Hepatocyte (in vitro differentiated cells): ENCODE results near the gene PADI3. TPM values are rescaled to one million over a fixed set of nuclear protein-coding genes. Genes with fewer than 3 reads are reported as not detected.

Source experiments
- DNase-seq: peaks from one replicate; pipeline ENCODE4 v3.0.0-alpha.2; 2016; ENCODE audit warnings: low spot score
- H2AFZ ChIP-seq: fragments of 200-600 bp; sonication (generic); 2 replicates; pipeline ENCODE4 v1.6.0; 2016; ENCODE audit warnings: antibody characterized with exemption, mild to moderate bottlenecking
- H3K27ac ChIP-seq: fragments of 200-600 bp; sonication (generic); 2 replicates; pipeline ENCODE4 v1.5.1; 2016; ENCODE audit warnings: mild to moderate bottlenecking
- H3K27me3 ChIP-seq: fragments of 200-600 bp; sonication (generic); 2 replicates; pipeline ENCODE4 v1.6.1; 2016
- H3K36me3 ChIP-seq: fragments of 200-600 bp; sonication (generic); replicated peaks from 2 replicates; pipeline ENCODE4 v1.5.1; 2016; ENCODE audit warnings: low read depth; ENCODE audit not compliant: insufficient read depth
- H3K4me1 ChIP-seq: fragments of 200-600 bp; sonication (generic); 2 replicates; pipeline ENCODE4 v1.5.1; 2016; ENCODE audit warnings: mild to moderate bottlenecking, moderate library complexity; ENCODE audit not compliant: insufficient read depth
- H3K4me2 ChIP-seq: fragments of 200-600 bp; sonication (generic); 2 replicates; pipeline ENCODE4 v1.6.0; 2016
- H3K4me3 ChIP-seq: fragments of 200-600 bp; sonication (generic); 2 replicates; pipeline ENCODE4 v1.5.1; 2016; ENCODE audit warnings: mild to moderate bottlenecking
- H3K79me2 ChIP-seq: fragments of 200-600 bp; sonication (generic); 2 replicates; pipeline ENCODE4 v1.6.0; 2017; ENCODE audit warnings: mild to moderate bottlenecking
- H3K9me2 ChIP-seq: fragments of 200-600 bp; sonication (generic); replicated peaks from 2 replicates; pipeline ENCODE4 v1.6.0; 2017; ENCODE audit warnings: mild to moderate bottlenecking; ENCODE audit not compliant: insufficient read depth
- H3K9me3 ChIP-seq: fragments of 200-600 bp; sonication (generic); 2 replicates; pipeline ENCODE4 v1.5.1; 2016; ENCODE audit warnings: low read depth, mild to moderate bottlenecking
- H4K20me1 ChIP-seq: fragments of 200-600 bp; sonication (generic); 2 replicates; pipeline ENCODE4 v1.6.0; 2016; ENCODE audit warnings: mild to moderate bottlenecking; ENCODE audit not compliant: insufficient read depth, poor library complexity, severe bottlenecking
- EZH2 ChIP-seq: fragments of 200-600 bp; sonication (generic); IDR thresholded peaks from 2 replicates; pipeline ENCODE4 v1.6.1; 2016; ENCODE audit warnings: antibody characterized with exemption, mild to moderate bottlenecking, borderline replicate concordance
- EZH2phosphoT487 ChIP-seq: fragments of 200-600 bp; sonication (generic); IDR thresholded peaks from one replicate; pipeline ENCODE4 v1.6.1; 2018; ENCODE audit warnings: antibody characterized with exemption, mild to moderate bottlenecking, low read depth, moderate library complexity; ENCODE audit not compliant: unreplicated experiment, severe bottlenecking
- WGBS: methylation state at CpG from one replicate; pipeline ENCODE4 v1.1.6; 2016; ENCODE audit warnings: low lambda C conversion rate; ENCODE audit errors: missing lambda C conversion rate; 5-methylcytosine and 5-hydroxymethylcytosine counted together
- microRNA-seq: library from miRNA; unstranded; fragments of <30 nt; microRNA quantifications from one replicate; pipeline ENCODE4, GENCODE V29; 2017
- polyA plus RNA-seq: library from polyadenylated mRNA; unstranded; fragments of >200 nt; fragmentation: Nextera tagmentation; extraction: Ambion mirVana; gene quantifications from 2 replicates; pipeline ENCODE4 v1.2.1, GENCODE V29; 2016
- small RNA-seq: library from RNA; depleted of rRNA; stranded (forward); fragments of <200 nt; gene quantifications from one replicate; pipeline ENCODE3, GENCODE V24; 2014
- total RNA-seq: library from RNA; depleted of rRNA; stranded (reverse); fragments of >200 nt; gene quantifications from 2 replicates; pipeline ENCODE4 v1.2.3, GENCODE V29; 2014
- TF ChIP-seq, protein P1 (sequence below): fragments of 200-600 bp; sonication (generic); IDR thresholded peaks from 2 replicates; pipeline ENCODE4 v1.5.1; 2016; ENCODE audit warnings: antibody characterized with exemption, mild to moderate bottlenecking; ENCODE audit not compliant: poor library complexity

PADI3 gene
- total and polyA plus RNA-seq, 2 experiments from 2014 or later, result not detected

DNA sequence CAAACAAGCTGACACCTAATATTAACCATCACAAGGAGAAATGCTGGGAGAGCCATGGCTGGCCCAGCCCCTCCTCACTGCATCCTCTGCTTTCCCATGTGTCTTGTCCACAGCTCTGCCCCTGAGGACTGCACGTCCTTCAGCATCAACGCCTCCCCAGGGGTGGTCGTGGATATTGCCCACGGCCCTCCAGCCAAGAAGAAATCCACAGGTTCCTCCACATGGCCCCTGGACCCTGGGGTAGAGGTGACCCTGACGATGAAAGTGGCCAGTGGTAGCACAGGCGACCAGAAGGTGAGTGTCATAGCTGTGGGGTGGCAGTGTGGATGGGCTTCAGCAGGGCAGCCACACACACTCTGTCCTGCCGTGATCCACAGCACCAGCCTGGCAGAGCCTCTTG, 82.0 kb downstream of the PADI3 start:
- no peak for DNase-seq
- no peak overlapping the region for H3K27ac ChIP-seq
- no peaks in the 10 kb centered on the region for H4K20me1 ChIP-seq
- H3K4me3 ChIP-seq, result no peak overlapping the region
- no peaks in the 10 kb centered on the region for H3K79me2 ChIP-seq
- H2AFZ ChIP-seq, result no peak overlapping the region
- no peak overlapping the region for H3K4me2 ChIP-seq
- no peaks in the 10 kb centered on the region for H3K4me1 ChIP-seq
- WGBS, result 84% methylated on average over 7 of the region's 7 CpGs
- H3K36me3 ChIP-seq, result no peaks in the 10 kb centered on the region
- no peaks in the 10 kb centered on the region for H3K9me2 ChIP-seq
- no peaks in the 10 kb centered on the region for H3K9me3 ChIP-seq
- no peaks in the 10 kb centered on the region for H3K27me3 ChIP-seq
- TF ChIP-seq EZH2 (no peak), EZH2phosphoT487 (no peak)
- TF ChIP-seq, protein P1, sequence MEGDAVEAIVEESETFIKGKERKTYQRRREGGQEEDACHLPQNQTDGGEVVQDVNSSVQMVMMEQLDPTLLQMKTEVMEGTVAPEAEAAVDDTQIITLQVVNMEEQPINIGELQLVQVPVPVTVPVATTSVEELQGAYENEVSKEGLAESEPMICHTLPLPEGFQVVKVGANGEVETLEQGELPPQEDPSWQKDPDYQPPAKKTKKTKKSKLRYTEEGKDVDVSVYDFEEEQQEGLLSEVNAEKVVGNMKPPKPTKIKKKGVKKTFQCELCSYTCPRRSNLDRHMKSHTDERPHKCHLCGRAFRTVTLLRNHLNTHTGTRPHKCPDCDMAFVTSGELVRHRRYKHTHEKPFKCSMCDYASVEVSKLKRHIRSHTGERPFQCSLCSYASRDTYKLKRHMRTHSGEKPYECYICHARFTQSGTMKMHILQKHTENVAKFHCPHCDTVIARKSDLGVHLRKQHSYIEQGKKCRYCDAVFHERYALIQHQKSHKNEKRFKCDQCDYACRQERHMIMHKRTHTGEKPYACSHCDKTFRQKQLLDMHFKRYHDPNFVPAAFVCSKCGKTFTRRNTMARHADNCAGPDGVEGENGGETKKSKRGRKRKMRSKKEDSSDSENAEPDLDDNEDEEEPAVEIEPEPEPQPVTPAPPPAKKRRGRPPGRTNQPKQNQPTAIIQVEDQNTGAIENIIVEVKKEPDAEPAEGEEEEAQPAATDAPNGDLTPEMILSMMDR, result no peak

DNA sequence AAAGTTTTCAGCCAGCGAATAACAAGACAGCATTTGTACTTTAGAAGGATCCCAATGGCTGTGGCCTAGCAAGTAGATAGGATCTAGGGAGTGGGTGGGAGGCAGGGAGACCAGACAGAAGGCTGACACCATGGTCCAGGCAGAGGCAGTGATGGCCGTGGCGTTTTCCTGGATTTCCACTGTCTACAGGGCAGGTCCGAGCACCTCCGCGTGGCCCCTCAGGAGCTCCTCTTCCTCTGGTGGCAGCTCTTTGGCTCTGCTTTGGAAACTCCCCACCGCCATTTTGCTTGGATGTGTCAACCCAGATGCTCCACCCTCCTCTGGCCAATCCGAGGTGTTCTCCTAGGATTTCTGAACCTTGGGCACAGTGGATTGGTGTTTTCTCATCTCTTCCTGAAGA, 84.2 kb downstream of the PADI3 start:
- H3K9me3 ChIP-seq, result no peaks in the 10 kb centered on the region
- no peak overlapping the region for H3K27ac ChIP-seq
- H3K9me2 ChIP-seq, result no peaks in the 10 kb centered on the region
- H4K20me1 ChIP-seq, result no peaks in the 10 kb centered on the region
- no peak overlapping the region for H3K4me2 ChIP-seq
- WGBS, result 90% methylated on average over 8 of the region's 8 CpGs
- H3K27me3 ChIP-seq, result no peaks in the 10 kb centered on the region
- no peak for DNase-seq
- H3K4me3 ChIP-seq, result no peak overlapping the region
- no peaks in the 10 kb centered on the region for H3K36me3 ChIP-seq
- H2AFZ ChIP-seq, result no peak overlapping the region
- H3K4me1 ChIP-seq, result no peaks in the 10 kb centered on the region
- H3K79me2 ChIP-seq, result no peaks in the 10 kb centered on the region
- TF ChIP-seq EZH2, result no peak
- no peak for TF ChIP-seq EZH2phosphoT487
- TF ChIP-seq, protein P1, result no peak

Small RNA genes within 50 kb of the gene (microRNA-seq; reads per million reads assigned to microRNA genes)
- gene MIR3972, result not detected

Small RNA genes within 50 kb of the gene (small RNA-seq; reads per million reads assigned to genes)
- gene MIR3972, result not detected

Other genes starting within 250 kb of the PADI3 start
- 20.7 and 30.0 TPM in 2 replicates for gene ATP13A2, start 237.2 kb upstream of the PADI3 start, total RNA-seq
- gene ATP13A2, start 237.2 kb upstream of the PADI3 start, polyA plus RNA-seq, result 52.3 and 53.4 TPM in 2 replicates
- 175 and 181 TPM in 2 replicates for gene SDHB, start 195.1 kb upstream of the PADI3 start, total RNA-seq
- 105 and 144 TPM in 2 replicates for gene SDHB, start 195.1 kb upstream of the PADI3 start, polyA plus RNA-seq
- 11.3 and 11.7 TPM in 2 replicates for gene PADI2, start 129.6 kb upstream of the PADI3 start, total RNA-seq
- gene PADI2, start 129.6 kb upstream of the PADI3 start, polyA plus RNA-seq, result 6.8 and 10.6 TPM in 2 replicates
- not detected in 2 replicates for gene PADI1, start 44.0 kb upstream of the PADI3 start, total RNA-seq
- gene PADI1, start 44.0 kb upstream of the PADI3 start, polyA plus RNA-seq, result 0.51 TPM in 1 of 2 replicates, not detected in the other
- gene PADI4, start 59.1 kb downstream of the PADI3 start, total RNA-seq, result not detected in 2 replicates
- not detected in 2 replicates for gene PADI4, start 59.1 kb downstream of the PADI3 start, polyA plus RNA-seq
- gene PADI6, start 123.1 kb downstream of the PADI3 start, total RNA-seq, result not detected in 2 replicates
- not detected in 2 replicates for gene PADI6, start 123.1 kb downstream of the PADI3 start, polyA plus RNA-seq
- gene RCC2, start 190.6 kb downstream of the PADI3 start, total RNA-seq, result 42.1 and 56.9 TPM in 2 replicates
- 22.5 and 25.1 TPM in 2 replicates for gene RCC2, start 190.6 kb downstream of the PADI3 start, polyA plus RNA-seq